NCI-H524 treated with DMSO at 0.1 percent for 48 hours (cell line): ENCODE data around the gene PEX16.

Source experiments
- DNase-seq: peaks from one replicate; lab custom pipeline; 2025; lab: John Stamatoyannopoulos, UW

PEX16 gene

DNA sequence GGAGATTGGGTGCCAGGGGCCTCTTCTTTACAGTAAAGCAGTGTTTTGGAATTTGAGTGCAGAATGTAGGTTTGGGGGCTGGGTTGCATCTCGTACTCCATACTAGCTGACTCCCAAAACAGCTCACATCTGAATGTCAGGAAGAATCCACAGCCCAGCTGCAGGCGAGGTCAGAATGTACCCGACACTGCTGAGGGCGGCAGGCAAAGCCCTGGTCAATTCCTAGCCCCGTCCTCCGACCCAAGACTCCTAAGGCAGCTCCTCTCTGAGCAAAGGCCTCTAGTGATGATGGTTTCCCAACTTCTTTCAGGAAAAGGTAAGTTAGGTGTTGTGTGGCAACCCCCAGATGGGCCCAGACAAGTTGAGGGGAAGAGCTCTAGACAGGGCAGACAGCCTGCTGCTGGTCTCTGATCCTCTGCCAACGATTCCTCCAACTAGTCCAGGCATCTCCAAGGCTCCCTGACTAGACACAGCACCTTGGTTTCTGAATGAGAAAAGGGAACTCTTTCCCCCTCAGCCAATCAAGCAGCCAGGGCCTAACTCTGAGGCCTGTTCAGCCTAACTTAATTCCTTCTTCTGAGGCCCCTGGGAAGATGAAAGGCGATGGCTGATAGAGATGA, 13.4 kb upstream of the PEX16 start:
- no peak for DNase-seq

DNA sequence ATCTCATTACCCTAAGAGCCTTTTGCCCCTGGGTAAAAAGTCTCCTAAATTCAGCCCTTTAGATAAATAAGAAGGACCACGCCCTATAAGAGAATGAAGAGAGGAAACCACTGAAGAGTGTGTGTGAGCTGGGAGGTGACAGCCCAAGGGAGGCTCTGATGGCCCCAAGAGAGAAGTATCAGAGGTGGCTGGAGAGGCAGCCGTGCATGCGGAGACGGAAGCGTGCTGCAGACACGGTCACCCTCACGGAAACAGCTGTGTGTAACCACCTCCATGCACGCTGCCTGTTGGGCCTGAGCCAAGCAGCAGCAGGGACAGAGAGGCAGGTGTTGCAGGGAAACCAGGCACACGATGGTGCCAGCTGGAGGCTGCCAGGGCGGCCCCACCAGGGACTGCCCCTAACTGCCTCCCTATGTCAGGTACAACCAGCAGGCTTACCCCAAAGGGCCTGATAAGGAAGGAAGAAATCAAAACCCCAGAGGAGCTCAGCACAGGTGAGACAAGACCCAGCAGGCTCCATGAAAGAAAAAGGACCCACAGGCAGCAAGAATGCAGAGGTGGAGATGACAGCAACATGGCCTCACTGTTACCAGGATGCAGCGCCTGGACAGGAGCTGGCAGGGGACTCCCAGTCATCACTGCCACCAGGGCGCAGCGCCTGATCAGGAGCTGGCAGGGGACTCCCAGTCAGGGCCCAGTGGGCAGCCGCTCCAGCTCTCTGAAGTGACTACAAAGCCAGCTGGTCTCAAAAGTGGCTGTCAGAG, 12.5 kb upstream of the PEX16 start:
- DNase-seq = no peak

DNA sequence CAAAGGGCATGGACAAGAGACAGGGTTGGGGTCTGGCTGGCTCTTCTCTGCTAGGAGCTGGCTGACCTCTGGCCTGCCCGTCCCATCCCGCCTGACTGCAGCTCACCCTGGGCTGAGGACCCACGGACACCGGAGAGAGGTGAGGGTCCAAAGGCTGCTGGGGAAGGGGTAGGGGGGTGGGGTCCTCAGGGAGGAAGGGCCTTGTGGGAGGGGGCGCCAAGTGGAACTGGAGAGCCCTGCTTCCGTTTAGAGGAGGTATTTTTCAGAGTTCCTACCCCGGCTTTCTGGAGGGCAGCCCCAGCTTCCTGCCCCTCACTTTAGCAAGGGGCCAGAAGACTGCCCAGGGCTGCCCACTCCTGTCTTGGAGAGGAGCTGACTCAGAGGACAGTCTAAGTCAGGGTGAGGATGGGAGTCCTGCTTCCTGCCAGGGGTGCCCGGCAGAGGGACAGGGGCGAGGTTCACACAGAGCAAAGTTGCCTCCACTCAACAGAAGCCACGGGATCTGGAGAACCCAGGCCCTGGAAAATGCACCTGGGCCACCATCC, 11.9 kb upstream of the PEX16 start:
- DNase-seq = no peak

DNA sequence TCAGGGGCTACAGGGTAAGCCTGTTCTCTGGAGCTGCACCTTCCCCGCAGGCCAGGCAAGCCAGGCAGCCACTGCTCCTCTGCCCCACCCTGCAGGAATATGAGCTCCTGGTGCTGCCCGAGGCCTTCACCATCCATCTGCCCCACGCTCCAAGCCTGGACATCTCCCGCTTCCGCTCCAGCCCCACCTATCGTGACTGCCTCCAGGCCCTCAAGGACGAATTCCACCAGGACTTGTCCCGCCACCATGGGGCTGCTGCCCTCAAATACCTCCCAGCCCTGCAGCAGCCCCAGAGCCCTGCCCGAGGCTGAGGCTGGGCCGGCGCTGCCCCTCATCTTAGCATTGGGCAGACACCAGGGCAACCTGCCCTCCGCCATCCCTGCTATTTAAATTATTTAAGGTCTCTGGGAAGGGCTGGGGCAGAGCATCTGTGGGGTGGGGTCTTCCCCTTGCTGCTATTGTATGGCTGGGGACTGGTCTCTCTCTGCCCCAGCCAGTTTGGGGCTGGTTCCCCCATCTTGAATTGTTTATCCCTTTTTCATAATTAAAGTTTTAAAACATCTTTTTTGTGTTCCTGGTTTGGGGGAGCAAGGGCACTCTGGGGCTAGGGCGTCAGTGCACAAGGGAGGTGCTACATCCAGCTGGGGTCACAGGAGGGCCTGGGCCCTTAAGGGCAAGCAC, 11.0 kb upstream of the PEX16 start:
- no peak for DNase-seq

DNA sequence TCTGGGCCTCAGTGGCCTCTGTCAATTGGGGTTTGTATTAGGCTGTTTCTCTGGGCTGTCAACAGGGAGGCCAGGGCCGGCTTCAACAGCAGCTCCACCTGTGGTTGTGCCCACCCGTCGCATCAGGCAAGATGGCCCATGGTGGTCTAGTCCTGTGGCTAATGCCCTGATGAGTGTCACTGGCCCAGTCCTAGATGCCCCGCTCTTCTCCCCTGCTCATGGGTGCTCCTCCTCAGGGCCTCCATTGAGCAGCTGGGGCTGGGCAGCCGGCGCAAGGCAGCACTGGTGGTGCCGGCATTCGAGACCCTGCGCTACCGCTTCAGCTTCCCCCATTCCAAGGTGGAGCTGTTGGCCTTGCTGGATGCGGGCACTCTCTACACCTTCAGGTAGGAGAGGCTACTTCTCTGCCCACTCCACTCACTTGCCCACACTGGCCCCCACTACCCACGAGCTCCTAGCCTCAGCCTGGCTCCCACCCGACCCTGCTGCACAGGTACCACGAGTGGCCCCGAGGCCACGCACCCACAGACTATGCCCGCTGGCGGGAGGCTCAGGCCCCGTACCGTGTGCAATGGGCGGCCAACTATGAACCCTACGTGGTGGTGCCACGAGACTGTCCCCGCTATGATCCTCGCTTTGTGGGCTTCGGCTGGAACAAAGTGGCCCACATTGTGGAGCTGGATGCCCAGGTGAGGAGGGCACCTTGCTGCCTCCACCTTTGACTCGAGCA, 10.2 kb upstream of the PEX16 start:
- DNase-seq = no peak

DNA sequence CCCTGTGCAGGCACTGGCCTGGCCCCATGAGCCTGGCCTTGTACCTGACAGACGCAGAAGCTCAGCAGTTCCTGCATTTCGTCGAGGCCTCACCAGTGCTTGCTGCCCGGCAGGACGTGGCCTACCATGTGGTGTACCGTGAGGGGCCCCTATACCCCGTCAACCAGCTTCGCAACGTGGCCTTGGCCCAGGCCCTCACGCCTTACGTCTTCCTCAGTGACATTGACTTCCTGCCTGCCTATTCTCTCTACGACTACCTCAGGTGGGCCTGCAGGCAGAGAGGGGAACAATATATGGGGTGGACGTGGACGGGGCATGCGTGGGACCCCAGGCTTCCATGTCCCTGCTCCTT, 9.6 kb upstream of the PEX16 start:
- DNase-seq = no peak

DNA sequence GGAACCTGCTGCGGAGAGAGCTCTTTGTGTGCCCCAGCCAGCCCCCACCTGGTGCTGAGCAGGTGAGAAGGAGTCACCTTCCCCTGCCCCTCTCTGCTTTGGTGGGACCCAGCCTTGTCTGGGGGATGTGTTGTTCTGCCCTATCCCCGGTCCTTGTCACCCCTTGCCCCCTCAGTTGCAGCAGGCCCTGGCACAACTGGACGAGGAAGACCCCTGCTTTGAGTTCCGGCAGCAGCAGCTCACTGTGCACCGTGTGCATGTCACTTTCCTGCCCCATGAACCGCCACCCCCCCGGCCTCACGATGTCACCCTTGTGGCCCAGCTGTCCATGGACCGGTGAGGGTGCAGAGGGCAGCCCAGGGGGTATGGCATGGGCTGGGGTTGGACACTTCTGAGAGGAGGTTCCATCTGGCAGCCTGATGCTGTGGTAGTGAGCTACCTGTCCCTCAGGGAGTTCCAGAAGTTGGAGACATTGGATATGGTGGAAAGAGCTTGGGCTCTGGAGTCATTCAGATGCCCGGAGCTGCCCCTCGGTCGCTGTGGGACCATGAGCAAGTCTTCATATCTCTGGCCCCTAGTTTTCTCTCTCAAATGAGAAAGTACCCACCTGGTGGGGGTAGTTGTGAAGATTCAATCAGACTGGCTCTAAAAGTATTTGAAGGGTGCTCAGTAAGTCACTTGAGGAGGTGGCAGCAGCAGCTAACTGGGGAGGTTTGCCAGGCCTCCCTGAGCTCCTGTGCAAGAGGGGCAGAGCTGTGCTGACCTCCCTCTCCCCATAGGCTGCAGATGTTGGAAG, 9.1 kb upstream of the PEX16 start:
- no peak for DNase-seq

DNA sequence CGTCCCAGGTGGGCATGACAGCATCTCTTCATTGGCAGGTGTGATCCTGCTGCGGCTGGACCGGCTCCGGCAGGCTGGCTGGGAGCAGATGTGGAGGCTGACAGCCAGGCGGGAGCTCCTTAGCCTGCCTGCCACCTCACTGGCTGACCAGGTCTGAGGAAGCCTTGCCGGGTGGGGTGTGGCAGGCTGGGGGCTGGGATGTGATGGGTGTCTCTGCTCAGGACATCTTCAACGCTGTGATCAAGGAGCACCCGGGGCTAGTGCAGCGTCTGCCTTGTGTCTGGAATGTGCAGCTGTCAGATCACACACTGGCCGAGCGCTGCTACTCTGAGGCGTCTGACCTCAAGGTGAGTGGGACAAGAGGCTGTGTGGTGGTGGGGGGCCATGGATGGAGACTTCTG, 8.3 kb upstream of the PEX16 start:
- no peak for DNase-seq

DNA sequence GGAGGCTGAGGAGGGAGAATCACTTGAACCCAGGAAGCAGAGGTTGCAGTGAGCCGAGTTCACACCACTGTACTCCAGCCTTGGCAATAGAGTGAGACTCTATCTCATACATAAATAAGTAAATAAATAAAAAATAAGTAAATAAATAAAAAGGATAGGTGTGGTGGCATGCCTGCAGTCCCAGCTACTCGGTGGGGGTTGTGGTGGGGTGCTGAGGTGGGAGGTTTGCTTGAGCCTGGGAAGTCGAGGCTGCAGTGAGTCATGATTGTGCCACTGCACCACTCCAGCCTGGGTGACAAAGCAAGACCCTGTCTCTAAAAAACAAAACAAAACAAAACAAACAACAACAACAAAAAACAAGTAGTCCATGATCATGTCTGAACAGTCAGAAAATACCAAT, 7.9 kb upstream of the PEX16 start:
- no peak for DNase-seq

DNA sequence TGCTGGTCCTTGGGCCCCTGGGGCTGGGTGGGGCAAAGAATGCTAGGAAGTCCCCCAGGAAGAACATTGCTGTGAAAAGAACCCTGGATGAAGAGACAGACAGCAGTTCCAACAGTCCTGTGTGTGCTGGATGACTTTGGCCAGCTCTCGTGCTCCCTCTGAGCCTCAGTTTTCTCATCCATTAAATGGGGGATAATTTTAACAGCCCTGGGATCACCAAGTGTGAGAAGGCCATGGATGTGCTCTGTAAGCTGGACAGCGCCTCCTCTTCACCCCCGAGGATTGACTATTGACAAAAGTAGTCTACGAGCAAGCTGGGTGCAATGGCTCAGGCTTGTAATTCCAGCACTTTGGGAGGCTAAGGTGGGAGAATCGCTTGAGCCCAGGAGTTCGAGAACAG, 7.2 kb upstream of the PEX16 start:
- no peak for DNase-seq

DNA sequence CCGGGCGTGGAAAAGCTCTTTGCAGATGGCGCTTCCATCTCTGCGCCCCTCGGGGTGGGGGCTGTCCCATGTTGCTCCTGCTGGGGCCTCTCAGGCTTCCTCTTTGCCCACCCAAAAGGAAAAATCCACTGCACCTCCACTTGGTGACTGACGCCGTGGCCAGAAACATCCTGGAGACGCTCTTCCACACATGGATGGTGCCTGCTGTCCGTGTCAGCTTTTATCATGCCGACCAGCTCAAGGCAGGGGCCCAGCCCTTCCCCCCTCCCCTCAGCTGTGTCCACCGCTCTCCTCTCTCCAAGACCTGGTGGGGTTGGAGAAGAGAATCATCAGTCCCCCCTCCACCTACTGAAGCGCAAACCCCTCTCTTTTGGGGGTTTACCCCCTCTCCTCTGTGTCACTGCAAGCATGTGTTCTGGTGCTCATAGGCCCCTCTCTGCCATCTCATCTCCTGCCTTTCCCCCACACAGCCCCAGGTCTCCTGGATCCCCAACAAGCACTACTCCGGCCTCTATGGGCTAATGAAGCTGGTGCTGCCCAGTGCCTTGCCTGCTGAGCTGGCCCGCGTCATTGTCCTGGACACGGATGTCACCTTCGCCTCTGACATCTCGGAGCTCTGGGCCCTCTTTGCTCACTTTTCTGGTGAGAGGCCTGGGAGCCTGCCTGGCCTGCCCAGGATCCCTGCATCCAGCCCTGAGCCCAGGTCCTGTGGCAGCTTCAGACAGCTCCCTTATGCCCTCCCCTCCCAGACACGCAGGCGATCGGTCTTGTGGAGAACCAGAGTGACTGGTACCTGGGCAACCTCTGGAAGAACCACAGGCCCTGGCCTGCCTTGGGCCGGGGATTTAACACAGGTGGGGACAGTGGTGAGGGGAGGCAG, 6.6 kb upstream of the PEX16 start:
- no peak for DNase-seq

DNA sequence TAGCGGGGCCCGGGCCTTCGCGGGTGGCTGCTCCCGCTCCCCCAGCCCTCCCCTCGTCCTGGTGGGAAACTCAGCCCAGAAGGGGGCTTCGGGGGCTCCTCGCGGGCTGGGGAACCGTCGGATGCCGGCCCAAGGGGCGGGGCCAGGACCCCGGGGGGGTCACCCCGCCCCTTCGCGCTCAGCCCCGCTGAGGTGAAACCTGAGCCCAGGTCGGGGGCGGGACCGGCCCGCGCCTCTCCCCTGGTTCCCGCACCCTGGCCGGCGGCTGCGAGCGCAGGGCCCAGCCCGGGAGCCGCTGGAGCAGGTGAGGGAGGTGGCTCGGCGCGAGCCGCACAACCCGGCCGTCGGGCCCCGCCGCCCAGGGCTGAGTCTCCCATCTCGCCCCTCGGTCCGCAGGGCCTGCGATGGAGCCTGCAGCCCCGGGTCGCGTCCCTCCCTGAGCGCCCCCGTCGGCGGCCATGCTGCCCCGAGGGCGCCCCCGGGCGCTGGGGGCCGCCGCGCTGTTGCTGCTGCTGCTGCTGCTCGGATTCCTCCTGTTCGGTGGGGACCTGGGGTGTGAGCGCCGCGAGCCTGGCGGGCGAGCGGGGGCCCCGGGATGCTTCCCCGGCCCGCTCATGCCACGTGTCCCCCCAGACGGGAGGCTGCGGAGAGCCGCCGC, 4.9 kb upstream of the PEX16 start, which contains the start of gene LARGE2:
TSS of gene LARGE2 (plus strand) at position 232 of the 658 bp plus-strand sequence. CDS start at position 459, 227 bp downstream.
- DNase-seq = no peak

DNA sequence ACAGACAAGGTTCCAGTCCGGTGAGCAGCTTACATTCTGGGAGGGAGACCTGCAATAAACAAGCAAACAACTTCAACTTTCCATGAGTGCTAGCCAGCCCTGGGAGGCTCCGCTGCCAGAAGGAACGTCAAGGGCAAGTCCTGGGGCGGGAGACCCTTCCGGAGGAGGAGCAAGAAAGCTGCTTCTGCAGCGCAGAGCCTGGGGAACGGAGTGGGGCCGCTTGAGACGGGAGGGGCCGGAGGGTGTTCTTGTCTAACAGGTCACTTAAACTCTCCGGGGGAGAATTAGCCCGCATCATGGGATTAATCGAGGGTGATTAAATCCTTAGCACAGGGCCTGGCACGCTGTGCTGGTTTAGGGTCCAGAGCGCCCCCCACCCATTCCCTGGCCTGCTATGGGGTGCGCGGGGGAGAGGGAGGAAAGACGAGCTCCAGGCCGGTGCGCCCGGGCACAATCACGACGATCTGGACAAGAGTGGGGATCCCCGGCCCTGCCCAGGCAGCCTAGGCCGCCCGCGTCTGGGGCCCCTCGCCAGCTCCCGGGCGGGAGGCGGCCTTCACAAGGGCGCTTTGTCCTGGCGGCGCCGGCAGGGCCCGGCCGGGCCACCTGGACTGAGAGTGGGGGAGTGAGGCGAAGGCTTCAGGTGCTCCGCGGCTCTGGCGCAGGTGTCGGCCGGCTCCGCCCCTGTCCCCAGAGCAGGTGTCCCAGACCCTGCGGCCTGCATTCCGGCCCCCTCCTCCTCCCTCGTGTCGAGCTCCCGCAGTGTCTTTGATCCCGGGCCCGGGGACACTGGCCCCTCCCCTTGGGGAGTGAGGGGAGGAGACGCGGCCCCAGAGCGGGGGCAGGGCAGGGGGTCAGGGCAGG, 4.1 kb upstream of the PEX16 start:
- no peak for DNase-seq

DNA sequence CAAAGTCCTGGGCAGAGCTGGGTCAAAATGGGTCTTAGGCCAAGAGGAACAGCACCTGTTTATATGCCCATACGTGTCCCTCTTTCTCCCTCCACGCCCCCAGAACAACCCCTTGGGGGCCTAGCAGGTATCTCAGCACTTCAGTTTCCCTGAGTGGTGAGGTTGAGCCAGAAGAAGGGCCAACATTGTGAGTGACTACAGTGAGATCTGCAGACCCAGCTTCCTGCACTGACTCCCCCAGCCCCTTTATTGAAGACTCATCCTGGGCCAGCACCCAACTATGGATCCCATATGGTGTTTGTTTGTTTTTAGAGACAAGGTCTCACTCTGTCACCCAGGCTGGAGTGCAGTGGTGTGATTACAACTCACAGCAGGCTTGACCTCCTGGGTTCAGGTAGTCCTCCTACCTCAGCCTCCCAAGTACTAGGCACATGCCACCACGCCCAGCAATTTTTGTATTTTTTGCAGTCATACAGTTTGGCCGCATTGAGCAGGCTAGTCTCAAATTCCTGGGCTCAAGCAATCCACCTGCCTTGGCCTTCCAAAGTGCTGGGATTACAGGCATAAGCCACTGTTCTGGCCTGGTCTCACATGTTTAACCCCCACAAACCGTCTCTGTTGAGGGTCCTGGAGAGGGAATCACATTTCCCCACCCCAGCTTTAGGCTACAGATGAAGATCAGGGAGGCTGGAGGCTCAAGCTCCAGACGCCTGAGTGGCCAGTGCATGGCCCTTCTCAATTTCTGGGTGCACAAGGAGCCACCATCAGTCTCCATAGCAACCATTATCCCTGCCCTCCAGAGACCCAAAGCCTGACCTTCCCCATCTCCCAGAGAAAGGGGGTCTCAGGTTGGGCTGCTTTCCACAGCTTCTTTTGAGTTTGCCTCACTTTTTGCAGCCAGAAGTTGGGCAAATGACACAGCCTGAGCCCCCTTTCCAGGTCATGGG, 3.1 kb upstream of the PEX16 start:
- no peak for DNase-seq

DNA sequence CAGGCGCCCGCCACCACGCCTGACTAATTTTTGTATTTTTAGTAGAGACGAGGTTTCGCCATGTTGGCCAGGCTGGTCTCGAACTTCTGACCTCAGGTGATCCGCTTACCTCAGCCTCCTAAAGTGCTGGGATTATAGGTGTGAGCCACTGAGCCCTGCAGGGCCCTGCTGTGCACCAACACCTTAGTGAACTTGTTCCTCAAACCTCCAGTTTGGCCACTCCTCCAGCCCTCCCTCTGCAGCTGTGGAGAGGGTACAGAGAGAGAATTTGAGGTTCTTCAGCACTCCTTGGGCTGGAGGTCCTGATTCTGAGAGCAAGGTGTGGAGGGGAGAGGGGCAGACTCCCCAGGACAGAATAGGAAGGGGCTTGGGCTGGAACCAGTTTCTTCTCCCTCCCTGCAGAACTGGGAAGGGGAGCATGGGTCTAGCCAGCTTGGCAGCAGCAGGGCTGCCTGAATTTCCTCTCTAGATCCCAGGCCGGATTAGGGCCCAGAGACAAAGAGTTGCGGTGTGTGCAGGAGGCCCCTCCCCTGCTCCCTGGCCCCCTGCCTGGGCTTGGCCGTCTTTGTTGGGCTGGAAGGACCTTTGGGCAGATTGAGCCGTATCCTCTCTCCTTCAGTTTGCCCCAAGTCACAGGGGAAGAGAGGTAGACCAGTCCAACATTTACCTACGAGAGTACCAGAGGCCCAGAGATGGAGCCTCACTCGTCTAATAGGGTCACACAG, 2.3 kb upstream of the PEX16 start:
- DNase-seq = no peak

DNA sequence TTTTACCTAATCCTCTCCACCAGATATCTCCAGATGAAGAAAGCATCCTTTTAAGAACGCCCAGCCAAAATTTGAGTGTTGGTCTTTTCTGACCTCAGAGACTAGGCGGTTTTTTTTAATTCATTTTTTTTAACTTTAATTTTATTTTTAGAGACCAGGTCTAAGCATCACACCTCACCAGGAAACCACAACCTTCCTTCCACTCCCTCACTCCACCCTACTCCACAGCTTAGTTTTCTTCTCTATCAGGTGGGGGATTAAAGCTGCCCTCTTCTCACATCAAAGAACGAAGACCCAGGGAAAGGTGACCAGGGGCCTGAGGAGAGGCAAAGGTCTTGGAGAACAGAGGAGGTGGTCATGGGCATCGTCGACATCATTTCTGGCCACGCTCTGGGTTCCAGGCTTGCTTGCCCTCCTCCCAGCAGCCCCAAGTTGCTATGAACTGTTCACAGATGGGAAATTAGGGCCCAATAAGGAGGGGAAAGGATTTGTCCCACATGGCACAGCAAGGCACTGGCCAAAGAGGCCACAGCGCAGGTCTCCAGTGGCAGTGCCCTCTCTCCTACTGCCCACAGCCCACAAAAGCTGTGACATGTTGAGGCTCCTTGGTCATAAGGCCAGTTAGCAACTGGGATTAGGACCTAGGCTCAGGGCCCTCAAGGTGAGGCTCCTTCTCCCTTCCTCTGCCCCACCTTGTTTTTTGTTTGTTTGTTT, 1.4 kb upstream of the PEX16 start:
- no peak for DNase-seq
